ENCODE results near the gene VSIR. TPM values are rescaled to one million over a fixed set of nuclear protein-coding genes. Genes with fewer than 3 reads are reported as not detected.

VSIR gene
- total and polyA plus RNA-seq, 2 experiments from 2014 or later, result 81.6 to 153 TPM

- H3K36me3 ChIP-seq (ENCODE audit: low read depth), result no peaks in the 10 kb centered on the region
- no peaks in the 10 kb centered on the region for H3K9me2 ChIP-seq (ENCODE audit: insufficient read depth)
- no peaks in the 10 kb centered on the region for H3F3A ChIP-seq (ENCODE audit: insufficient read depth)
- H3K79me2 ChIP-seq (ENCODE audit: insufficient read depth), result no peaks in the 10 kb centered on the region
- no peaks in the 10 kb centered on the region for H3K4me1 ChIP-seq (ENCODE audit: insufficient read depth)
- H3K4me2 ChIP-seq (ENCODE audit: unreplicated experiment), result no peak overlapping the region
- no peaks in the 10 kb centered on the region for H3K9me3 ChIP-seq (ENCODE audit: low read depth)
- H3K9ac ChIP-seq, result no peak overlapping the region
- 79 to 80% methylated on average over 9 of the region's 9 CpGs for WGBS, 2 experiments (ENCODE audit: low coverage in 1 of 2, low lambda C conversion rate in 2 of 2, missing lambda C conversion rate in 2 of 2)
- no peak overlapping the region for H3K27ac ChIP-seq
- no peak for DNase-seq
- TF ChIP-seq EZH2 (IDR thresholded peaks at IDR 0.05; ENCODE audit: insufficient read depth, poor library complexity, severe bottlenecking), result no peak
- TF ChIP-seq EZH2phosphoT487 (IDR thresholded peaks at IDR 0.05; ENCODE audit: insufficient read depth, low read depth), result no peak
- H3K4me3 ChIP-seq, result no peak overlapping the region
- in situ Hi-C loops (cut with MboI), result no loop called here
- H2AFZ ChIP-seq, result no peak overlapping the region
- H4K20me1 ChIP-seq (ENCODE audit: insufficient read depth), result no peaks in the 10 kb centered on the region
- H3K27me3 ChIP-seq (replicated peaks; ENCODE audit: insufficient read depth), result no peaks in the 10 kb centered on the region; the same call in 1 of the 2 replicates
These were observed 7.4 kb upstream of the VSIR start for GRCh38 chr10:71780719-71781118.

GRCh38 chr10:71780156-71780555, 6.8 kb upstream of the VSIR start:
- Histone ChIP-seq H3K9ac (no peak overlapping the region), H3K9me2 (ENCODE audit: insufficient read depth) (no peaks in the 10 kb centered on the region), H3F3A (ENCODE audit: insufficient read depth) (no peaks in the 10 kb centered on the region), H3K9me3 (ENCODE audit: low read depth) (no peaks in the 10 kb centered on the region), H3K27me3 (replicated peaks; ENCODE audit: insufficient read depth) (no peaks in the 10 kb centered on the region; the same call in 1 of the 2 replicates), H3K4me2 (ENCODE audit: unreplicated experiment) (no peak overlapping the region), H4K20me1 (ENCODE audit: insufficient read depth) (no peaks in the 10 kb centered on the region), H3K79me2 (ENCODE audit: insufficient read depth) (no peaks in the 10 kb centered on the region), H2AFZ (no peak overlapping the region), H3K4me1 (ENCODE audit: insufficient read depth) (no peaks in the 10 kb centered on the region), H3K4me3 (no peak overlapping the region), H3K27ac (no peak overlapping the region), H3K36me3 (ENCODE audit: low read depth) (no peaks in the 10 kb centered on the region)
- TF ChIP-seq EZH2 (IDR thresholded peaks at IDR 0.05; ENCODE audit: insufficient read depth, poor library complexity, severe bottlenecking) (no peak), EZH2phosphoT487 (IDR thresholded peaks at IDR 0.05; ENCODE audit: insufficient read depth, low read depth) (no peak)
- WGBS, 2 experiments (ENCODE audit: low coverage in 1 of 2, low lambda C conversion rate in 2 of 2, missing lambda C conversion rate in 2 of 2), result 71 to 73% methylated on average over 7 of the region's 7 CpGs
- in situ Hi-C loops (cut with MboI), result no loop called here
- no peak for DNase-seq

- Histone ChIP-seq H4K20me1 (ENCODE audit: insufficient read depth) (no peaks in the 10 kb centered on the region), H3K9ac (no peak overlapping the region), H3K4me3 (no peak overlapping the region), H3K36me3 (ENCODE audit: low read depth) (no peaks in the 10 kb centered on the region), H3K4me2 (ENCODE audit: unreplicated experiment) (no peak overlapping the region), H3K27ac (no peak overlapping the region), H3K9me2 (ENCODE audit: insufficient read depth) (no peaks in the 10 kb centered on the region), H2AFZ (no peak overlapping the region), H3K9me3 (ENCODE audit: low read depth) (no peaks in the 10 kb centered on the region), H3K4me1 (ENCODE audit: insufficient read depth) (no peaks in the 10 kb centered on the region), H3K79me2 (ENCODE audit: insufficient read depth) (no peaks in the 10 kb centered on the region), H3K27me3 (replicated peaks; ENCODE audit: insufficient read depth) (no peaks in the 10 kb centered on the region; the same call in 1 of the 2 replicates), H3F3A (ENCODE audit: insufficient read depth) (no peaks in the 10 kb centered on the region)
- 71 to 72% methylated on average over 6 of the region's 6 CpGs for WGBS, 2 experiments (ENCODE audit: low coverage in 1 of 2, low lambda C conversion rate in 2 of 2, missing lambda C conversion rate in 2 of 2)
- no peak for DNase-seq
- in situ Hi-C loops (cut with MboI), result no loop called here
- TF ChIP-seq EZH2phosphoT487 (IDR thresholded peaks at IDR 0.05; ENCODE audit: insufficient read depth, low read depth) (no peak), EZH2 (IDR thresholded peaks at IDR 0.05; ENCODE audit: insufficient read depth, poor library complexity, severe bottlenecking) (no peak)
These were observed 6.3 kb upstream of the VSIR start for GRCh38 chr10:71779641-71780040.

GRCh38 chr10:71778071-71778825, 4.9 kb upstream of the VSIR start:
- Histone ChIP-seq H3K9me2 (ENCODE audit: insufficient read depth) (no peaks in the 10 kb centered on the region), H3K4me2 (ENCODE audit: unreplicated experiment) (no peak overlapping the region), H3F3A (ENCODE audit: insufficient read depth) (no peaks in the 10 kb centered on the region), H3K27me3 (replicated peaks; ENCODE audit: insufficient read depth) (no peaks in the 10 kb centered on the region; the same call in 1 of the 2 replicates), H3K79me2 (ENCODE audit: insufficient read depth) (no peaks in the 10 kb centered on the region), H4K20me1 (ENCODE audit: insufficient read depth) (no peaks in the 10 kb centered on the region), H3K9ac (no peak overlapping the region), H3K36me3 (ENCODE audit: low read depth) (no peaks in the 10 kb centered on the region), H3K4me1 (ENCODE audit: insufficient read depth) (no peaks in the 10 kb centered on the region), H3K9me3 (ENCODE audit: low read depth) (no peaks in the 10 kb centered on the region), H3K27ac (no peak overlapping the region), H3K4me3 (no peak overlapping the region), H2AFZ (no peak overlapping the region)
- 64 to 68% methylated on average over 11 of the region's 11 CpGs for WGBS, 2 experiments (ENCODE audit: low coverage in 1 of 2, low lambda C conversion rate in 2 of 2, missing lambda C conversion rate in 2 of 2)
- in situ Hi-C loops (cut with MboI), result no loop called here
- TF ChIP-seq EZH2phosphoT487 (IDR thresholded peaks at IDR 0.05; ENCODE audit: insufficient read depth, low read depth) (no peak), EZH2 (IDR thresholded peaks at IDR 0.05; ENCODE audit: insufficient read depth, poor library complexity, severe bottlenecking) (no peak)
- DNase-seq, result no peak

Measured in GM23248 (cell line).